ENCODE results near the gene LCE2D.

Gene LCE2D

GRCh38 chr1:152663098-152663497 is at the start of gene LCE2D:
Gene LCE2D (plus strand): TSS chr1:152663380. CDS start chr1:152664106, 726 bp downstream.
- H3K4me1 ChIP-seq (ENCODE audit: control insufficient read depth, insufficient read depth, low read length, unreplicated experiment): no peaks in the 10 kb centered on the region

DNA sequence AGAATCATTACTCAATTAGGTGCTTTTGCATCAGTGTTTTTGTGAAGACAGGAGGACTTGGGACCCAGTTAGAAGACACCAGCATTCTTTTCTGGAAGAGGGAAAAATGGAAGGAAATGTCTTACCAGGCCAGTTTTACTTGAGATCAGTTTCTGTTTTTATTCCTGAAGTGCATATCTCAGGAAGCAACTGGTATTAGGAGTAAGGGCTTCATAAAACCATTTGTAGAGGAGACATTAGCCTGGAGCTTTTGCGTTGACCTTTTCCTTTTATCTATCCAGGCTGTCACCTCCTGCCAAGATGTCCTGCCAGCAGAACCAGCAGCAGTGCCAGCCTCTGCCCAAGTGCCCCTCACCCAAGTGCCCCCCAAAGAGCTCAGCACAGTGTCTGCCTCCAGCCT is 49.7 kb upstream of the LCE2D start, which contains the start of gene LCE3B:
TSS of gene LCE3B (plus strand) at position 301 of the 400 bp plus-strand sequence. CDS start at position 301, 0 bp downstream.
- Histone ChIP-seq H3K27me3 (ENCODE audit: insufficient read depth, low read length) (no peaks in the 10 kb centered on the region), H3K36me3 (ENCODE audit: insufficient read depth, low read length) (no peaks in the 10 kb centered on the region), H2AFZ (ENCODE audit: low read length, unreplicated experiment) (no peak within 1 kb of the TSS), H3K4me3 (ENCODE audit: low read depth, low read length) (no peak within 1 kb of the TSS), H3K27ac (ENCODE audit: low read depth, low read length) (no peak within 1 kb of the TSS), H3K4me1 (ENCODE audit: control insufficient read depth, insufficient read depth, low read length, unreplicated experiment) (no peaks in the 10 kb centered on the region), H3K79me2 (ENCODE audit: control insufficient read depth, insufficient read depth, low read length, unreplicated experiment) (no peaks in the 10 kb centered on the region)

More at GRCh38 chr1:152663098-152663497, at the start of gene LCE2D:
- H3K36me3 ChIP-seq (ENCODE audit: insufficient read depth, low read length): no peaks in the 10 kb centered on the region
- no peak within 1 kb of the TSS for H3K4me3 ChIP-seq (ENCODE audit: low read depth, low read length)
- no peak within 1 kb of the TSS for H3K27ac ChIP-seq (ENCODE audit: low read depth, low read length)
- H3K79me2 ChIP-seq (ENCODE audit: control insufficient read depth, insufficient read depth, low read length, unreplicated experiment): no peaks in the 10 kb centered on the region
- H2AFZ ChIP-seq (ENCODE audit: low read length, unreplicated experiment): no peak within 1 kb of the TSS
- peaks cover 14% of the 10 kb centered on the region; the same call in 1 of the 2 replicates for H3K27me3 ChIP-seq (ENCODE audit: insufficient read depth, low read length)

DNA sequence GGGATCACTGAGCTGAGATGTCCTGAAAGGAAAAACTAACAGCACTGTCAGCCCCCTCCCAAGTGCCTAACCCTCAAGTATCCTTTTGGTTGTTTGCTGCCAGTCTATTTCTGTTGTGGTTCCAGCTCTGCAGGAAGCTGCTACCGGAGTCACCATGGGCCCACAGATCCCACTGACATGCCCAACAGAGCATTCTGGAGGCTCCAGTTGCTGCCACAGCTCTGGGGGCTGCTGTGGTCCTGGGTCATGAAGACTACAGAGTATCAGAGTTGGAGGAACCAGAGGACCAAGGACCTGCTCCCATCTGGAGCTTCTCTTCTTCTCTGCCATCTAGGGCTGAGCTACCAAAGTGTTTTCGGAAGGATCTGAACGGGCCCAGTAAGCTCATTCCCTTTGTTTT is 41.2 kb upstream of the LCE2D start:
- Histone ChIP-seq H3K36me3 (ENCODE audit: insufficient read depth, low read length) (no peaks in the 10 kb centered on the region), H3K4me3 (ENCODE audit: low read depth, low read length) (no peak overlapping the region), H3K4me1 (ENCODE audit: control insufficient read depth, insufficient read depth, low read length, unreplicated experiment) (no peaks in the 10 kb centered on the region), H3K27ac (ENCODE audit: low read depth, low read length) (no peak overlapping the region), H2AFZ (ENCODE audit: low read length, unreplicated experiment) (no peak overlapping the region), H3K27me3 (ENCODE audit: insufficient read depth, low read length) (no peaks in the 10 kb centered on the region), H3K79me2 (ENCODE audit: control insufficient read depth, insufficient read depth, low read length, unreplicated experiment) (no peaks in the 10 kb centered on the region)

DNA sequence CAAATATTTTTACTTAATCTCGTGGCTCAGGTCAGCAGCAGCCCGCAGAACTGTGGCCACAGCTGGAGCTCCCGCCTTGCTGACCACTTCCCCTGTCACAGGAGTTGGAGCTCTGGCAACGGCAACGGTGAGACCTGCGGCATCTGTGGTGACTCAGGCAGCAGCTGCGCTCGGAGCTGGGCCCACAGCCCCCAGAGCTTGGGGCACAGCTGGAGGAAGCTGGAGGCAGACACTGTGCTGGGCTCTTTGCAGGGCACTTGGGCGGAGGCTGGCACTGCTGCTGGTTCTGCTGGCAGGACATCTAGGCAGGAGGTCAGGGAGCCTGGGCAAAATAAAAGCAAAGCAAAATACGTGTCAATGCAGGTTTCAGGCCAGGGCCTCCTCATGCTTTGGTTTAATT is 40.4 kb upstream of the LCE2D start, which contains the start of gene LCE3A:
TSS of gene LCE3A (minus strand) at position 301 of the 400 bp plus-strand sequence. CDS start at position 301, 0 bp downstream.
- Histone ChIP-seq H2AFZ (ENCODE audit: low read length, unreplicated experiment) (no peak within 1 kb of the TSS), H3K79me2 (ENCODE audit: control insufficient read depth, insufficient read depth, low read length, unreplicated experiment) (no peaks in the 10 kb centered on the region), H3K27ac (ENCODE audit: low read depth, low read length) (no peak within 1 kb of the TSS), H3K4me3 (ENCODE audit: low read depth, low read length) (no peak within 1 kb of the TSS), H3K27me3 (ENCODE audit: insufficient read depth, low read length) (no peaks in the 10 kb centered on the region), H3K4me1 (ENCODE audit: control insufficient read depth, insufficient read depth, low read length, unreplicated experiment) (no peaks in the 10 kb centered on the region), H3K36me3 (ENCODE audit: insufficient read depth, low read length) (no peaks in the 10 kb centered on the region)

DNA sequence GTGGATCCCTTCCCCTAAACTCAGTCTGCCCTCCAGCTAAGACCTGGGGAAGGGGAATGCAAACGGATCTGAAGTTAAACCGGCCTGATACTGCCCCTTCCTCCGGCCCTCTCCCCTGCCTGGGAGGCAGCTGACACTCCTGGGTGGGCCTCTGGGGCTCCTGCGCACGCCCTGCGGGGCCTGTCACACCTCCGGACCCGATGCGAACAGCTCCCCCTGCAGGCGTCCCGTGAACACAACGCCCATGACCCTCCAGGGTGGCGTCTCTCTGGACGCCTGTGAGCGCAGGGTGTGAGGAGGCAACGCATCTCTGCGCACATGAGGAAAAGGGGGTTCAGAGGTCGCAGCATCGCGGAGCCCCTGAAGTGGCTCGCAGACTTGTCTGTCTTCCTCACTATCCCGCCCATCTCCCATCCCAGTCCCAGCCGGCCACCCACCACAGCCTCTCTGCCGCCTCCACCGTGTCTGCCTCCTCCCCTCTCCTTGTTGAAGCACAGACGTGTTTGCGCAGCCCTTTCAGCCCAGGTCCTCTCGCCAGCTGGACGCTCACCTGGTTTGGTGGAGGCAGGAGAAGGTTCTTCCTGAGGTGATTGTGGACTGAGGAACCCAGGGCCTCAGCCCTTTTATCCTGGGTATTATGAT is 39.9 kb upstream of the LCE2D start:
- Histone ChIP-seq H3K79me2 (ENCODE audit: control insufficient read depth, insufficient read depth, low read length, unreplicated experiment) (no peaks in the 10 kb centered on the region), H3K36me3 (ENCODE audit: insufficient read depth, low read length) (no peaks in the 10 kb centered on the region), H3K27me3 (ENCODE audit: insufficient read depth, low read length) (no peaks in the 10 kb centered on the region), H3K4me3 (ENCODE audit: low read depth, low read length) (no peak overlapping the region), H2AFZ (ENCODE audit: low read length, unreplicated experiment) (no peak overlapping the region), H3K27ac (ENCODE audit: low read depth, low read length) (no peak overlapping the region), H3K4me1 (ENCODE audit: control insufficient read depth, insufficient read depth, low read length, unreplicated experiment) (no peaks in the 10 kb centered on the region)

DNA sequence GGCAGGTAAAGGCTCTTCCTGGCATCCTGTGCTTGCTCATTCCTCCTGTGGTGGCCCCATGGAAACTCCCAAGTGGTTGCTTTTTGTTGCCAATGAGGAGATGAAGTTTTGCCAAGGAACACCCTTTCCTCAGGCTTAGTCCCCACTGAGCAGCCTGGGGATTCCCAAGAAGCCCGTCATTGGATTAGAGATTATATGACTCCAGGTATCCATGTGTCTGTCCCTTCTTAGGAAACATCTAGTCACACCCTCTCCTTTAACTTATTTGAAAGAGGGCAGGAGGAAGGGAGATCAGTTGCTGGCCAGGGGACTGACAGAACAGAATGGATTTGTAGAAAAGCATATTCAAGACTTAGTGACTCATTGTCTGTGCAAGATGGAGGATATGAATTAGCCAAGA is 36.4 kb upstream of the LCE2D start:
- Histone ChIP-seq H2AFZ (ENCODE audit: low read length, unreplicated experiment) (no peak overlapping the region), H3K36me3 (ENCODE audit: insufficient read depth, low read length) (no peaks in the 10 kb centered on the region), H3K27ac (ENCODE audit: low read depth, low read length) (no peak overlapping the region), H3K27me3 (ENCODE audit: insufficient read depth, low read length) (no peaks in the 10 kb centered on the region), H3K4me3 (ENCODE audit: low read depth, low read length) (no peak overlapping the region), H3K79me2 (ENCODE audit: control insufficient read depth, insufficient read depth, low read length, unreplicated experiment) (no peaks in the 10 kb centered on the region), H3K4me1 (ENCODE audit: control insufficient read depth, insufficient read depth, low read length, unreplicated experiment) (no peaks in the 10 kb centered on the region)

- Histone ChIP-seq H3K27me3 (ENCODE audit: insufficient read depth, low read length) (no peaks in the 10 kb centered on the region), H3K4me3 (ENCODE audit: low read depth, low read length) (no peak overlapping the region), H3K4me1 (ENCODE audit: control insufficient read depth, insufficient read depth, low read length, unreplicated experiment) (no peaks in the 10 kb centered on the region), H3K27ac (ENCODE audit: low read depth, low read length) (no peak overlapping the region), H2AFZ (ENCODE audit: low read length, unreplicated experiment) (no peak overlapping the region), H3K36me3 (ENCODE audit: insufficient read depth, low read length) (no peaks in the 10 kb centered on the region), H3K79me2 (ENCODE audit: control insufficient read depth, insufficient read depth, low read length, unreplicated experiment) (no peaks in the 10 kb centered on the region)
Observed at GRCh38 chr1:152630596-152630995, 32.6 kb upstream of the LCE2D start.

DNA sequence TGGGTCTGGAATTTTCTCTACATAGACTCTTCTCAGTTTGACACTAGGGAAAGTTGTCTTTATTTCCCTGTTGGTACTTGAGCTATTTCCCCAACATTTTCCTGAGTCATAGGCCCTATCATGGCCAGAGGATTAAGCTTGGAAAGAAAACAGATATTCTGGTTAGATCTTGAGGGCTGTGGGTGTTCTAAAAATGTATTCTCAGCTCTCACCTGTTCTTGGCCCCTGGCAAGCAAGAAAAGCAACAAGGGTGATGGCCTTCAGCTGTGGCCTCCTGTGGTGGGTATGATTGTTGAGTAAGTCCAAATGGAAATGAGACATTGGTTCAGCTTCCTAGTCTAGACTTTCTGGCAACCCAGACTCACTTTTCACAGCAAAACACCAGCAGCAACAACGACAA is 22.8 kb upstream of the LCE2D start:
- 0 out of 2 replicates have a peak, but pooled peaks cover 4% of the 10 kb centered on the region for H3K27me3 ChIP-seq (ENCODE audit: insufficient read depth, low read length)
- no peak overlapping the region for H2AFZ ChIP-seq (ENCODE audit: low read length, unreplicated experiment)
- H3K36me3 ChIP-seq (ENCODE audit: insufficient read depth, low read length): no peaks in the 10 kb centered on the region
- H3K27ac ChIP-seq (ENCODE audit: low read depth, low read length): no peak overlapping the region
- no peaks in the 10 kb centered on the region for H3K79me2 ChIP-seq (ENCODE audit: control insufficient read depth, insufficient read depth, low read length, unreplicated experiment)
- H3K4me3 ChIP-seq (ENCODE audit: low read depth, low read length): no peak overlapping the region
- no peaks in the 10 kb centered on the region for H3K4me1 ChIP-seq (ENCODE audit: control insufficient read depth, insufficient read depth, low read length, unreplicated experiment)

DNA sequence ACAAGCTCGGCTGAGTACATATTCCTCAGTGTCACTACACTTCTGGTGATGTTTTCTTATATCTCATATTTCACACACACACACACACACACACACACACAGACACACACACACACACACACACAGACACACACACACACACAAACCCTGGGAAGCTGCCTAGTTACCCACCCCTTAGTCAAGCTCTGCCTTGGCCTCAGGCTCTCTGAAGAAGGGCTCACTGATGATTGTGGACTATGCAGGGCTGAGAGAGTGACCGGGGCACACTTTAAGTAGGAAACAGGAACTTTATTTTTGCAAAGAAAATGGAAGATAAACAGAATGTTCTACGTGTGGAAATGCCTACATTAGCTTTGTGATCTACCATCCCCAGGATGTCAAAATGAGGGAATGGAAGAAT is 19.2 kb upstream of the LCE2D start:
- Histone ChIP-seq H3K79me2 (ENCODE audit: control insufficient read depth, insufficient read depth, low read length, unreplicated experiment) (no peaks in the 10 kb centered on the region), H3K4me1 (ENCODE audit: control insufficient read depth, insufficient read depth, low read length, unreplicated experiment) (no peaks in the 10 kb centered on the region), H3K27ac (ENCODE audit: low read depth, low read length) (no peak overlapping the region), H3K4me3 (ENCODE audit: low read depth, low read length) (no peak overlapping the region), H3K27me3 (ENCODE audit: insufficient read depth, low read length) (0 out of 2 replicates have a peak, but pooled peaks cover 4% of the 10 kb centered on the region), H3K36me3 (ENCODE audit: insufficient read depth, low read length) (no peaks in the 10 kb centered on the region), H2AFZ (ENCODE audit: low read length, unreplicated experiment) (no peak overlapping the region)

GRCh38 chr1:152645146-152645545 is 18.0 kb upstream of the LCE2D start:
- H3K27ac ChIP-seq (ENCODE audit: low read depth, low read length): no peak overlapping the region
- 0 out of 2 replicates have a peak, but pooled peaks cover 4% of the 10 kb centered on the region for H3K27me3 ChIP-seq (ENCODE audit: insufficient read depth, low read length)
- no peak overlapping the region for H2AFZ ChIP-seq (ENCODE audit: low read length, unreplicated experiment)
- no peaks in the 10 kb centered on the region for H3K36me3 ChIP-seq (ENCODE audit: insufficient read depth, low read length)
- H3K4me3 ChIP-seq (ENCODE audit: low read depth, low read length): no peak overlapping the region
- H3K79me2 ChIP-seq (ENCODE audit: control insufficient read depth, insufficient read depth, low read length, unreplicated experiment): no peaks in the 10 kb centered on the region
- H3K4me1 ChIP-seq (ENCODE audit: control insufficient read depth, insufficient read depth, low read length, unreplicated experiment): no peaks in the 10 kb centered on the region

DNA sequence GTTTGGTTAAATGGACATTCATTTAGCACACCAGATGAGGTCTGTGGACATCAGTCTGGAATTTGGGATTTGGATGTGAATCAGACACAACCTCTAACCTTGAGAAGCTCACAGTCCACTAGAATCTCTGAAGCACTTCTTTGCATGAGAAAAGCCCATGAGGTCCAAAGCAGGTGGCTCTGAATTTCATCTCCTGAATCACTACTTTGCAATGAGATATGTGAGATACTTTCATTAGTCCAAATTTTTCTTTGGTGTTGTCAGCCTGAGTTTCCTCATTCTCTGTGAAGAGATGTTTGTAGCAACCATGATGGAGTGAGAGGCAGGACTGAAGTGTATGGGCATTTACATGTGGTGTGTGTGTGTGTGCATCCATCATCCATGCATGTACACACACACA is 16.5 kb upstream of the LCE2D start:
- Histone ChIP-seq H3K36me3 (ENCODE audit: insufficient read depth, low read length) (no peaks in the 10 kb centered on the region), H3K79me2 (ENCODE audit: control insufficient read depth, insufficient read depth, low read length, unreplicated experiment) (no peaks in the 10 kb centered on the region), H3K4me1 (ENCODE audit: control insufficient read depth, insufficient read depth, low read length, unreplicated experiment) (no peaks in the 10 kb centered on the region), H3K27me3 (ENCODE audit: insufficient read depth, low read length) (0 out of 2 replicates have a peak, but pooled peaks cover 4% of the 10 kb centered on the region), H3K27ac (ENCODE audit: low read depth, low read length) (no peak overlapping the region), H2AFZ (ENCODE audit: low read length, unreplicated experiment) (no peak overlapping the region), H3K4me3 (ENCODE audit: low read depth, low read length) (no peak overlapping the region)

All from ACC112 (cell line).